GM12878 (cell line): ENCODE data around the gene RFTN2. TPM values are rescaled to one million over a fixed set of nuclear protein-coding genes. Genes with fewer than 3 reads are reported as not detected.

ENCODE experiments used
- ATAC-seq: fragments of 200-7000 bp; cut with Tn5 transposase; 3 replicates; pipeline ENCODE4 v1.9.1; 2020; ENCODE audit warnings: mild to moderate bottlenecking, moderate library complexity
- BruUV-seq: library from RNA; stranded (reverse); fragments of 400-500 nt; replicated peaks from 2 replicates; lab custom pipeline; 2021; lab: Mats Ljungman, UMichigan
- CTCF ChIA-PET: fragments of 300-600 bp; sonication (Branson Sonifier 250); formaldehyde crosslinking; extraction: SDS; loops from one replicate; lab custom pipeline; 2021; ENCODE audit warnings: inconsistent platforms; lab: Yijun Ruan, JAX
- POLR2A ChIA-PET: fragments of 350-600 bp; formaldehyde crosslinking; extraction: SDS; loops from one replicate; lab custom pipeline; 2021; ENCODE audit warnings: inconsistent platforms; lab: Charles Lee
- RAD21 ChIA-PET: fragments of 300-600 bp; sonication (Branson Sonifier 250); formaldehyde crosslinking; loops from one replicate; lab custom pipeline; 2023; ENCODE audit warnings: antibody characterized with exemption; ENCODE audit not compliant: unreplicated experiment; lab: Charles Lee
- SMC1A ChIA-PET: fragments of 300-600 bp; sonication (Branson Sonifier 250); formaldehyde crosslinking; loops from one replicate; lab custom pipeline; 2023; ENCODE audit not compliant: unreplicated experiment, uncharacterized antibody; lab: Charles Lee
- DNase-seq: peaks from one replicate; pipeline ENCODE4 v3.0.0-alpha.2; 2011; ENCODE audit warnings: low read depth, low spot score
- FAIRE-seq: peaks from 3 replicates; lab custom pipeline; 2011; peaks lifted over from hg19 to GRCh38; lab: Jason Lieb, UNC
- H2AFZ ChIP-seq: 2 replicates; pipeline ENCODE4 v1.6.0; 2011; ENCODE audit warnings: low read depth, low read length, control low read depth; ENCODE audit not compliant: control insufficient read depth
- H3K27ac ChIP-seq: 2 replicates; pipeline ENCODE4 v1.5.1; 2011; ENCODE audit warnings: control low read depth; ENCODE audit not compliant: control insufficient read depth, insufficient read depth
- H3K27me3 ChIP-seq, 2 experiments: replicated peaks in 1 of 2; 2 replicates each; pipeline versions ENCODE4 v1.6.0 to v1.6.1; 2011; ENCODE audit warnings: low read length in 1 of 2; ENCODE audit not compliant: control insufficient read depth in 2 of 2, insufficient read depth in 2 of 2
- H3K36me3 ChIP-seq, 2 experiments: 2 replicates each; pipeline ENCODE4 v1.5.1; 2011; ENCODE audit warnings: low read length in 1 of 2; ENCODE audit not compliant: control insufficient read depth in 2 of 2, insufficient read depth in 2 of 2
- H3K4me1 ChIP-seq: 2 replicates; pipeline ENCODE4 v1.6.1; 2011; ENCODE audit warnings: mild to moderate bottlenecking, low read length, moderate library complexity, mixed read lengths; ENCODE audit not compliant: control insufficient read depth, insufficient read depth
- H3K4me2 ChIP-seq: 2 replicates; pipeline ENCODE4 v1.6.0; 2011; ENCODE audit warnings: control low read depth; ENCODE audit not compliant: control insufficient read depth, insufficient read depth
- H3K4me3 ChIP-seq: fragments of 200-600 bp; sonication (generic); 2 replicates; pipeline ENCODE4 v1.5.1; 2016
- H3K79me2 ChIP-seq: 2 replicates; pipeline ENCODE4 v1.6.0; 2011; ENCODE audit warnings: low read length; ENCODE audit not compliant: control insufficient read depth, insufficient read depth
- H3K9ac ChIP-seq: 2 replicates; pipeline ENCODE4 v1.8.0; 2011; ENCODE audit warnings: low read length, control low read depth, mixed read lengths; ENCODE audit not compliant: control insufficient read depth, insufficient read depth
- H3K9me3 ChIP-seq: replicated peaks from 3 replicates; pipeline ENCODE4 v1.5.1; 2011; ENCODE audit warnings: mild to moderate bottlenecking, low read length; ENCODE audit not compliant: control insufficient read depth, insufficient read depth
- H4K20me1 ChIP-seq: 2 replicates; pipeline ENCODE4 v1.6.0; 2011; ENCODE audit not compliant: control insufficient read depth, insufficient read depth
- BCL3 ChIP-seq: IDR thresholded peaks from 2 replicates; pipeline ENCODE4 v1.6.1; 2011; ENCODE audit warnings: borderline replicate concordance, low read depth, mild to moderate bottlenecking, moderate library complexity, low read length; ENCODE audit not compliant: insufficient read depth, poor library complexity, severe bottlenecking
- BCLAF1 ChIP-seq: fragments of 450-650 bp; IDR thresholded peaks from 2 replicates; pipeline ENCODE4 v1.6.1; 2017; ENCODE audit warnings: antibody characterized with exemption, mild to moderate bottlenecking, moderate library complexity
- DPF2 ChIP-seq: fragments of 450-650 bp; IDR thresholded peaks from 2 replicates; pipeline ENCODE4 v1.6.1; 2017; ENCODE audit warnings: mild to moderate bottlenecking
- EED ChIP-seq: sonication (generic); IDR thresholded peaks from 2 replicates; pipeline ENCODE4 v1.6.1; 2016; ENCODE audit warnings: antibody characterized with exemption, low read depth
- ELK1 ChIP-seq: IDR thresholded peaks from 2 replicates; pipeline ENCODE4 v1.6.1; 2012; ENCODE audit warnings: low read depth, low read length, improper control_type of control experiment
- IRF4 ChIP-seq: IDR thresholded peaks from 2 replicates; pipeline ENCODE4 v1.6.1; 2011; ENCODE audit warnings: low read depth, low read length
- JUND ChIP-seq: IDR thresholded peaks from 2 replicates; pipeline ENCODE4 v1.6.1; 2012; ENCODE audit warnings: low read depth, mild to moderate bottlenecking, low read length, improper control_type of control experiment, moderate library complexity
- MAX ChIP-seq: IDR thresholded peaks from 2 replicates; pipeline ENCODE4 v1.6.1; 2012; ENCODE audit warnings: low read depth, low read length, improper control_type of control experiment
- RUNX3 ChIP-seq: IDR thresholded peaks from 2 replicates; pipeline ENCODE4 v1.6.1; 2012; ENCODE audit warnings: low read length, inconsistent platforms
- STAT3 ChIP-seq: IDR thresholded peaks from 2 replicates; pipeline ENCODE4 v1.6.1; 2011; ENCODE audit warnings: low read depth, low read length, improper control_type of control experiment
- TCF7 ChIP-seq: IDR thresholded peaks from 2 replicates; pipeline ENCODE4 v1.6.1; 2014; ENCODE audit warnings: antibody characterized with exemption, borderline replicate concordance
- ZBTB4 ChIP-seq: fragments of 450-650 bp; formaldehyde crosslinking; IDR thresholded peaks from 2 replicates; pipeline ENCODE4 v1.4.0; 2022; ENCODE audit warnings: mild to moderate bottlenecking, moderate library complexity
- WGBS: methylation state at CpG from one replicate; pipeline ENCODE4 v1.1.6; 2016; ENCODE audit warnings: low lambda C conversion rate; ENCODE audit not compliant: insufficient replicate concordance, insufficient coverage; ENCODE audit errors: missing lambda C conversion rate; 5-methylcytosine and 5-hydroxymethylcytosine counted together
- in situ Hi-C: fragments of 300-500 bp; cut with MboI; formaldehyde crosslinking; loops from 9 replicates; pipeline ENCODE4 v1.14.3; 2018; ENCODE audit warnings: mixed read lengths
- intact Hi-C: fragments of 100-400 bp; cut with micrococcal nuclease; formaldehyde crosslinking; loops from one replicate; pipeline ENCODE4 v1.14.2; 2022; ENCODE audit not compliant: unreplicated experiment
- polyA plus RNA-seq, 11 experiments: library from polyadenylated mRNA; depleted of rRNA in 4 of 11; unstranded in 6 of 11; stranded (reverse) in 5 of 11; fragments of >200 nt; fragmentation: Nextera tagmentation in 4 of 11; fragmentation: Illumina TruSeq in 1 of 11; extraction: Ambion mirVana in 4 of 11; extraction: Trizol in 1 of 11; gene quantifications; 1 replicate in 1 of 11; 2 replicates in 10 of 11; pipeline versions ENCODE4 v1.2.1 to v1.2.3, GENCODE V29; 2011 to 2016; ENCODE audit warnings: inconsistent platforms in 2 of 11, missing spikeins in 2 of 11, low read depth in 1 of 11
- total RNA-seq, 4 experiments: library from RNA; depleted of rRNA in 3 of 4; stranded (reverse); fragments of >200 nt in 3 of 4; fragmentation: Illumina TruSeq in 1 of 4; extraction: Trizol in 1 of 4; gene quantifications; 2 replicates each; pipeline versions ENCODE4 v1.2.1 to v1.2.3, GENCODE V29; 2013 to 2021

Gene RFTN2
- total and polyA plus RNA-seq, 10 of the 15 experiments (the other 5 are each of a cell fraction or from before 2014, with no cell fraction given): 0.09 to 0.23 TPM; not detected in 8

- CTCF ChIA-PET: interaction anchor here (1.0 kb wide), 1 partner anchor 205 kb away, joined by 3 read pairs; no protein-coding TSS in a partner anchor
- ATAC-seq (no peak), FAIRE-seq (no peak), DNase-seq (no peak)
- Histone ChIP-seq H4K20me1 (no peaks in the 10 kb centered on the region), H3K27me3 (no peaks in the 10 kb centered on the region), H3K4me3 (no peak overlapping the region), H3K27ac (no peak overlapping the region), H3K79me2 (no peaks in the 10 kb centered on the region), H3K4me2 (no peak overlapping the region), H3K9ac (no peak overlapping the region), H3K4me1 (peaks cover 6% of the 10 kb centered on the region), H3K36me3 (no peaks in the 10 kb centered on the region), H2AFZ (no peak overlapping the region), H3K9me3 (no peaks in the 10 kb centered on the region; the same call in 2 of the 3 replicates)
- no TSS peak for BruUV-seq
- 53% methylated on average over 1 of the region's 1 CpG for WGBS
- intact Hi-C loops: no loop called here
- in situ Hi-C loops: no loop called here
- RAD21 ChIA-PET: no interaction called here
- SMC1A ChIA-PET: interaction anchor here (1.0 to 2.0 kb wide), 2 partner anchors 9 to 52 kb away, joined by 3 to 6 read pairs; no protein-coding TSS in a partner anchor
- TF ChIP-seq RUNX3 (no peak), BCL3 (no peak), JUND (no peak), TCF7 (no peak), ZBTB4 (no peak), MAX (no peak), EED (no peak), IRF4 (no peak), BCLAF1 (no peak), DPF2 (no peak), ELK1 (no peak), STAT3 (no peak)
- POLR2A ChIA-PET: no interaction called here
Measured at GRCh38 chr2:197596766-197597165, 78.6 kb downstream of the RFTN2 start.
